HepG2 (cell line): Measurements from ENCODE around the gene ZNF764. TPM values are rescaled to one million over a fixed set of nuclear protein-coding genes. Genes with fewer than 3 reads are reported as not detected.

Experiments
- JUND ChIP-seq: sonication (generic); formaldehyde crosslinking; IDR thresholded peaks from 2 replicates; pipeline ENCODE4 v1.8.0; 2022; ENCODE audit warnings: mild to moderate bottlenecking, missing genetic modification reagents
- MED1 ChIP-seq: sonication (generic); formaldehyde crosslinking; IDR thresholded peaks from 2 replicates; pipeline ENCODE4 v1.4.0; 2020; ENCODE audit warnings: missing genetic modification reagents
- PHB2 ChIP-seq: fragments of 450-650 bp; IDR thresholded peaks from 2 replicates; pipeline ENCODE4 v1.6.1; 2018; ENCODE audit not compliant: partially characterized antibody
- YEATS4 ChIP-seq: sonication (generic); formaldehyde crosslinking; IDR thresholded peaks from 2 replicates; pipeline ENCODE4 v1.4.0; 2020; ENCODE audit warnings: missing genetic modification reagents, borderline replicate concordance
- ZNF3 ChIP-seq: IDR thresholded peaks from 2 replicates; pipeline ENCODE4 v1.7.0; 2017; ENCODE audit warnings: inconsistent platforms
- ZNF468 ChIP-seq: sonication (generic); formaldehyde crosslinking; IDR thresholded peaks from 2 replicates; pipeline ENCODE4 v1.8.0; 2022; ENCODE audit warnings: mild to moderate bottlenecking, moderate library complexity, missing genetic modification reagents
- ZNF556 ChIP-seq: sonication (generic); formaldehyde crosslinking; IDR thresholded peaks from 2 replicates; pipeline ENCODE4 v1.4.0; 2020; ENCODE audit warnings: mild to moderate bottlenecking, missing genetic modification reagents, borderline replicate concordance
- polyA plus RNA-seq, 8 experiments: library from polyadenylated mRNA; depleted of rRNA in 3 of 8; stranded (reverse) in 7 of 8; unstranded in 1 of 8; fragments of >200 nt; fragmentation: Illumina TruSeq in 4 of 8; extraction: Trizol in 4 of 8; gene quantifications; 2 replicates each; pipeline versions ENCODE4 v1.2.1 to v1.2.3, GENCODE V29; 2011 to 2016; ENCODE audit warnings: low read depth in 4 of 8, missing spikeins in 1 of 8, mixed read lengths in 1 of 8; ENCODE audit not compliant: insufficient read depth in 1 of 8
- total RNA-seq, 5 experiments: library from RNA; depleted of rRNA; stranded (reverse); fragments of >200 nt; fragmentation: Illumina TruSeq; extraction: Trizol; gene quantifications; 2 replicates each; pipeline ENCODE4 v1.2.3, GENCODE V29; 2016; ENCODE audit warnings: low read depth in 1 of 5
- TF ChIP-seq, protein P1 (sequence below): sonication (generic); formaldehyde crosslinking; IDR thresholded peaks from 2 replicates; pipeline ENCODE4 v1.5.0; 2020; ENCODE audit warnings: mild to moderate bottlenecking, missing genetic modification reagents
- TF ChIP-seq, protein P2 (sequence below): sonication (generic); formaldehyde crosslinking; IDR thresholded peaks from 2 replicates; pipeline ENCODE4 v1.4.0; 2020; ENCODE audit warnings: missing genetic modification reagents
- TF ChIP-seq, protein P3 (sequence below): sonication (generic); formaldehyde crosslinking; IDR thresholded peaks from 2 replicates; pipeline ENCODE4 v1.5.0; 2020; ENCODE audit warnings: mild to moderate bottlenecking, missing genetic modification reagents, borderline replicate concordance
- TF ChIP-seq, protein P4 (sequence below): IDR thresholded peaks from 2 replicates; pipeline ENCODE4 v1.6.1; 2016; ENCODE audit warnings: missing genetic modification reagents, missing compliant biosample characterization
- TF ChIP-seq, protein P5 (sequence below): sonication (generic); formaldehyde crosslinking; IDR thresholded peaks from 2 replicates; pipeline ENCODE4 v1.5.0; 2020; ENCODE audit warnings: mild to moderate bottlenecking, missing genetic modification reagents, borderline replicate concordance

ZNF764 gene
- total and polyA plus RNA-seq, 2 of the 13 experiments (the other 11 are each of a cell fraction or from before 2014, with no cell fraction given): 4.1 to 9.1 TPM

DNA sequence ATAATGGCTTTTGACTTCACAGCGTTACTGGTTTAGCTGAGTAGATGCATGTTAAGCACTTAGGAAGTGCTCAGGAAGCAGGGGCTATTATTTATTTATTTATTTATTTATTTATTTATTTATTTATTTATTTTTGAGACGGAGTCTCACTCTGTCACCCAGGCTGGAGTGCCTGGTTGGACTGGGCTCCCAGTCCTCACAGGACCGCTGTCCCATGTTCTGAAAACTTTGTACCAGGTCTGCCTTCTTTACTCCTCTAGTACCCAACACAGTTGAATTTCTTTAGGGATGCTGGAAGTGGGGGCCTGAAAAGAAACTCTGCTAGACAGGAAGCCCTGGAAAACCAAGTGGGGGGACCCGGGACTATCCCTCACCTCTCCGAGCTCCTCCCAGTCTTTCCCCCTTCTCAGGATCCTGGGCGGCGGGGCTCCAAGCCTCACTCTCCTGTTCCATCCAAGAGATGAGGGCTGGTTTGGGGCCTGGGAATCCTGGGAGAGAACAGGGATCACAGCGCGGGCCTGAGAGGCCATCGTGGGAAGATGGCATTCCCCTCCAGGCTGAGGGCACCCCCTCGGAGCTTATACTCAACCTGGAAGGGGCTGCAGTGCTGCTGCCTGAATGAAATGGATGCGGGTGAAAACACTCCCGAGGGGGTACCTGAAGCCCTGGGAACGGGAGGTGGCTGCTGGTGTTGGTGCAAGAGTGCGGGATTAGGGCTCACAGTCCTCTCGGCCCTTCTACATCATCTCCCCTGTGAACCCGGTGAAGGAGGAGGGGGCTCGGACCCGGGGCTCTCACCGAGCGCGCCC, 12.7 kb upstream of the ZNF764 start (continued):
- TF ChIP-seq, protein P1, sequence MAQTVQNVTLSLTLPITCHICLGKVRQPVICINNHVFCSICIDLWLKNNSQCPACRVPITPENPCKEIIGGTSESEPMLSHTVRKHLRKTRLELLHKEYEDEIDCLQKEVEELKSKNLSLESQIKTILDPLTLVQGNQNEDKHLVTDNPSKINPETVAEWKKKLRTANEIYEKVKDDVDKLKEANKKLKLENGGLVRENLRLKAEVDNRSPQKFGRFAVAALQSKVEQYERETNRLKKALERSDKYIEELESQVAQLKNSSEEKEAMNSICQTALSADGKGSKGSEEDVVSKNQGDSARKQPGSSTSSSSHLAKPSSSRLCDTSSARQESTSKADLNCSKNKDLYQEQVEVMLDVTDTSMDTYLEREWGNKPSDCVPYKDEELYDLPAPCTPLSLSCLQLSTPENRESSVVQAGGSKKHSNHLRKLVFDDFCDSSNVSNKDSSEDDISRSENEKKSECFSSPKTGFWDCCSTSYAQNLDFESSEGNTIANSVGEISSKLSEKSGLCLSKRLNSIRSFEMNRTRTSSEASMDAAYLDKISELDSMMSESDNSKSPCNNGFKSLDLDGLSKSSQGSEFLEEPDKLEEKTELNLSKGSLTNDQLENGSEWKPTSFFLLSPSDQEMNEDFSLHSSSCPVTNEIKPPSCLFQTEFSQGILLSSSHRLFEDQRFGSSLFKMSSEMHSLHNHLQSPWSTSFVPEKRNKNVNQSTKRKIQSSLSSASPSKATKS: no peak
- TF ChIP-seq ZNF556 (CRISPR knock-in tag): no peak
- 0 out of 2 replicates have a peak, but pooled peaks have one; percentile 19 for TF ChIP-seq JUND (CRISPR knock-in tag)
- TF ChIP-seq, protein P2, sequence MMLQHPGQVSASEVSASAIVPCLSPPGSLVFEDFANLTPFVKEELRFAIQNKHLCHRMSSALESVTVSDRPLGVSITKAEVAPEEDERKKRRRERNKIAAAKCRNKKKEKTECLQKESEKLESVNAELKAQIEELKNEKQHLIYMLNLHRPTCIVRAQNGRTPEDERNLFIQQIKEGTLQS (CRISPR knock-in tag): no peak
- no peak for TF ChIP-seq ZNF468 (CRISPR knock-in tag)
- TF ChIP-seq, protein P3, sequence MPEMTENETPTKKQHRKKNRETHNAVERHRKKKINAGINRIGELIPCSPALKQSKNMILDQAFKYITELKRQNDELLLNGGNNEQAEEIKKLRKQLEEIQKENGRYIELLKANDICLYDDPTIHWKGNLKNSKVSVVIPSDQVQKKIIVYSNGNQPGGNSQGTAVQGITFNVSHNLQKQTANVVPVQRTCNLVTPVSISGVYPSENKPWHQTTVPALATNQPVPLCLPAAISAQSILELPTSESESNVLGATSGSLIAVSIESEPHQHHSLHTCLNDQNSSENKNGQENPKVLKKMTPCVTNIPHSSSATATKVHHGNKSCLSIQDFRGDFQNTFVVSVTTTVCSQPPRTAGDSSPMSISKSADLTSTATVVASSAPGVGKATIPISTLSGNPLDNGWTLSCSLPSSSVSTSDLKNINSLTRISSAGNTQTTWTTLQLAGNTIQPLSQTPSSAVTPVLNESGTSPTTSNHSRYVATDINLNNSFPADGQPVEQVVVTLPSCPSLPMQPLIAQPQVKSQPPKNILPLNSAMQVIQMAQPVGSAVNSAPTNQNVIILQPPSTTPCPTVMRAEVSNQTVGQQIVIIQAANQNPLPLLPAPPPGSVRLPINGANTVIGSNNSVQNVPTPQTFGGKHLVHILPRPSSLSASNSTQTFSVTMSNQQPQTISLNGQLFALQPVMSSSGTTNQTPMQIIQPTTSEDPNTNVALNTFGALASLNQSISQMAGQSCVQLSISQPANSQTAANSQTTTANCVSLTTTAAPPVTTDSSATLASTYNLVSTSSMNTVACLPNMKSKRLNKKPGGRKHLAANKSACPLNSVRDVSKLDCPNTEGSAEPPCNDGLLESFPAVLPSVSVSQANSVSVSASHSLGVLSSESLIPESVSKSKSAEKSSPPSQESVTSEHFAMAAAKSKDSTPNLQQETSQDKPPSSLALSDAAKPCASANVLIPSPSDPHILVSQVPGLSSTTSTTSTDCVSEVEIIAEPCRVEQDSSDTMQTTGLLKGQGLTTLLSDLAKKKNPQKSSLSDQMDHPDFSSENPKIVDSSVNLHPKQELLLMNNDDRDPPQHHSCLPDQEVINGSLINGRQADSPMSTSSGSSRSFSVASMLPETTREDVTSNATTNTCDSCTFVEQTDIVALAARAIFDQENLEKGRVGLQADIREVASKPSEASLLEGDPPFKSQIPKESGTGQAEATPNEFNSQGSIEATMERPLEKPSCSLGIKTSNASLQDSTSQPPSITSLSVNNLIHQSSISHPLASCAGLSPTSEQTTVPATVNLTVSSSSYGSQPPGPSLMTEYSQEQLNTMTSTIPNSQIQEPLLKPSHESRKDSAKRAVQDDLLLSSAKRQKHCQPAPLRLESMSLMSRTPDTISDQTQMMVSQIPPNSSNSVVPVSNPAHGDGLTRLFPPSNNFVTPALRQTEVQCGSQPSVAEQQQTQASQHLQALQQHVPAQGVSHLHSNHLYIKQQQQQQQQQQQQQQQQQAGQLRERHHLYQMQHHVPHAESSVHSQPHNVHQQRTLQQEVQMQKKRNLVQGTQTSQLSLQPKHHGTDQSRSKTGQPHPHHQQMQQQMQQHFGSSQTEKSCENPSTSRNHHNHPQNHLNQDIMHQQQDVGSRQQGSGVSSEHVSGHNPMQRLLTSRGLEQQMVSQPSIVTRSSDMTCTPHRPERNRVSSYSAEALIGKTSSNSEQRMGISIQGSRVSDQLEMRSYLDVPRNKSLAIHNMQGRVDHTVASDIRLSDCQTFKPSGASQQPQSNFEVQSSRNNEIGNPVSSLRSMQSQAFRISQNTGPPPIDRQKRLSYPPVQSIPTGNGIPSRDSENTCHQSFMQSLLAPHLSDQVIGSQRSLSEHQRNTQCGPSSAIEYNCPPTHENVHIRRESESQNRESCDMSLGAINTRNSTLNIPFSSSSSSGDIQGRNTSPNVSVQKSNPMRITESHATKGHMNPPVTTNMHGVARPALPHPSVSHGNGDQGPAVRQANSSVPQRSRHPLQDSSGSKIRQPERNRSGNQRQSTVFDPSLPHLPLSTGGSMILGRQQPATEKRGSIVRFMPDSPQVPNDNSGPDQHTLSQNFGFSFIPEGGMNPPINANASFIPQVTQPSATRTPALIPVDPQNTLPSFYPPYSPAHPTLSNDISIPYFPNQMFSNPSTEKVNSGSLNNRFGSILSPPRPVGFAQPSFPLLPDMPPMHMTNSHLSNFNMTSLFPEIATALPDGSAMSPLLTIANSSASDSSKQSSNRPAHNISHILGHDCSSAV (CRISPR knock-in tag): no peak
- TF ChIP-seq, protein P4, sequence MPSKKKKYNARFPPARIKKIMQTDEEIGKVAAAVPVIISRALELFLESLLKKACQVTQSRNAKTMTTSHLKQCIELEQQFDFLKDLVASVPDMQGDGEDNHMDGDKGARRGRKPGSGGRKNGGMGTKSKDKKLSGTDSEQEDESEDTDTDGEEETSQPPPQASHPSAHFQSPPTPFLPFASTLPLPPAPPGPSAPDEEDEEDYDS (CRISPR knock-in tag): no peak
- TF ChIP-seq ZNF3 (CRISPR knock-in tag): no peak
- TF ChIP-seq, protein P5, sequence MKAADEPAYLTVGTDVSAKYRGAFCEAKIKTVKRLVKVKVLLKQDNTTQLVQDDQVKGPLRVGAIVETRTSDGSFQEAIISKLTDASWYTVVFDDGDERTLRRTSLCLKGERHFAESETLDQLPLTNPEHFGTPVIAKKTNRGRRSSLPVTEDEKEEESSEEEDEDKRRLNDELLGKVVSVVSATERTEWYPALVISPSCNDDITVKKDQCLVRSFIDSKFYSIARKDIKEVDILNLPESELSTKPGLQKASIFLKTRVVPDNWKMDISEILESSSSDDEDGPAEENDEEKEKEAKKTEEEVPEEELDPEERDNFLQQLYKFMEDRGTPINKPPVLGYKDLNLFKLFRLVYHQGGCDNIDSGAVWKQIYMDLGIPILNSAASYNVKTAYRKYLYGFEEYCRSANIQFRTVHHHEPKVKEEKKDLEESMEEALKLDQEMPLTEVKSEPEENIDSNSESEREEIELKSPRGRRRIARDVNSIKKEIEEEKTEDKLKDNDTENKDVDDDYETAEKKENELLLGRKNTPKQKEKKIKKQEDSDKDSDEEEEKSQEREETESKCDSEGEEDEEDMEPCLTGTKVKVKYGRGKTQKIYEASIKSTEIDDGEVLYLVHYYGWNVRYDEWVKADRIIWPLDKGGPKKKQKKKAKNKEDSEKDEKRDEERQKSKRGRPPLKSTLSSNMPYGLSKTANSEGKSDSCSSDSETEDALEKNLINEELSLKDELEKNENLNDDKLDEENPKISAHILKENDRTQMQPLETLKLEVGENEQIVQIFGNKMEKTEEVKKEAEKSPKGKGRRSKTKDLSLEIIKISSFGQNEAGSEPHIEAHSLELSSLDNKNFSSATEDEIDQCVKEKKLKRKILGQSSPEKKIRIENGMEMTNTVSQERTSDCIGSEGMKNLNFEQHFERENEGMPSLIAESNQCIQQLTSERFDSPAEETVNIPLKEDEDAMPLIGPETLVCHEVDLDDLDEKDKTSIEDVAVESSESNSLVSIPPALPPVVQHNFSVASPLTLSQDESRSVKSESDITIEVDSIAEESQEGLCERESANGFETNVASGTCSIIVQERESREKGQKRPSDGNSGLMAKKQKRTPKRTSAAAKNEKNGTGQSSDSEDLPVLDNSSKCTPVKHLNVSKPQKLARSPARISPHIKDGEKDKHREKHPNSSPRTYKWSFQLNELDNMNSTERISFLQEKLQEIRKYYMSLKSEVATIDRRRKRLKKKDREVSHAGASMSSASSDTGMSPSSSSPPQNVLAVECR (CRISPR knock-in tag): no peak
- 0 out of 2 replicates have a peak, but pooled peaks have one; percentile 12 for TF ChIP-seq MED1 (CRISPR knock-in tag)
- no peak; the same call in 1 of the 2 replicates for TF ChIP-seq YEATS4 (CRISPR knock-in tag)
- TF ChIP-seq PHB2: no peak
